Progenitor cell of endocrine pancreas (in vitro differentiated cells): ENCODE results near the gene SH3BP5L. TPM values are rescaled to one million over a fixed set of nuclear protein-coding genes. Genes with fewer than 3 reads are reported as not detected.

Experiments
- DNase-seq: peaks from one replicate; pipeline ENCODE4 v3.0.0; 2021; ENCODE audit warnings: low spot score; ENCODE audit not compliant: unreplicated experiment
- H3K27ac Mint-ChIP-seq: 2 replicates; pipeline ENCODE4 v1.8.0; 2021; ENCODE audit warnings: mild to moderate bottlenecking, moderate library complexity, mixed read lengths
- H3K27me3 Mint-ChIP-seq: 2 replicates; pipeline ENCODE4 v1.8.0; 2021; ENCODE audit warnings: mixed read lengths
- H3K36me3 Mint-ChIP-seq: 2 replicates; pipeline ENCODE4 v1.8.0; 2022; ENCODE audit warnings: mixed read lengths; ENCODE audit not compliant: insufficient read depth
- H3K4me1 Mint-ChIP-seq: 2 replicates; pipeline ENCODE4 v1.8.0; 2021; ENCODE audit warnings: low read depth, mixed read lengths
- H3K4me3 Mint-ChIP-seq: 2 replicates; pipeline ENCODE4 v1.8.0; 2021; ENCODE audit warnings: low read depth, mild to moderate bottlenecking, moderate library complexity, mixed read lengths
- H3K9me3 Mint-ChIP-seq: 2 replicates; pipeline ENCODE4 v1.8.0; 2021; ENCODE audit warnings: low read depth, mixed read lengths
- microRNA-seq: library from miRNA; unstranded; fragments of <30 nt; microRNA quantifications from one replicate; pipeline ENCODE4 v1.1.0, GENCODE V29; 2020; ENCODE audit warnings: borderline number of aligned reads; ENCODE audit not compliant: unreplicated experiment
- total RNA-seq: library from RNA; stranded (reverse); gene quantifications from 2 replicates; pipeline ENCODE4 v1.2.1, GENCODE V29; 2021
- TF ChIP-seq, protein P1 (sequence below): fragments of 200-600 bp; sonication (generic); IDR thresholded peaks from one replicate; pipeline ENCODE4 v1.5.0; 2021; ENCODE audit warnings: antibody characterized with exemption, mild to moderate bottlenecking; ENCODE audit not compliant: unreplicated experiment

The SH3BP5L gene
- total RNA-seq, 1 donor from 2014 or later = 32.5 TPM

DNA sequence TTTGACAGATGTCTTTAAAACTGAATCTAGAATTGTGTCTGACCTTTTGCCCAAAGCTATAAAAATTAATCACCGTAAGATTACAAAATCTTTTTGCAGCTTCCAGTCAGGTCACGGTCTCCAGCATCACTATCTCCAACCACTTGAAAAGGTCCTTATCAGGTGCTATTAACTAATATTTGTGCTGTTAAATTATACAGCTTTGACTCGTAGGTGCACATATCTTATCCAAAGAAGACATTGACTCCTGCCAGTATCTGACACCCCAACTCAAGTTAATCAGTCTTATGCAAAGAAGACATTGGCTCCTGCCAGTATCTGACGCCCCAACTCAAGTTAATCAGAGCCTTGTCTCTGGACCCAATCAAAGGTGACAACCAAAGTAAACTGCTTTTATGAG is 50.3 kb downstream of the SH3BP5L start:
- TF ChIP-seq, protein P1, sequence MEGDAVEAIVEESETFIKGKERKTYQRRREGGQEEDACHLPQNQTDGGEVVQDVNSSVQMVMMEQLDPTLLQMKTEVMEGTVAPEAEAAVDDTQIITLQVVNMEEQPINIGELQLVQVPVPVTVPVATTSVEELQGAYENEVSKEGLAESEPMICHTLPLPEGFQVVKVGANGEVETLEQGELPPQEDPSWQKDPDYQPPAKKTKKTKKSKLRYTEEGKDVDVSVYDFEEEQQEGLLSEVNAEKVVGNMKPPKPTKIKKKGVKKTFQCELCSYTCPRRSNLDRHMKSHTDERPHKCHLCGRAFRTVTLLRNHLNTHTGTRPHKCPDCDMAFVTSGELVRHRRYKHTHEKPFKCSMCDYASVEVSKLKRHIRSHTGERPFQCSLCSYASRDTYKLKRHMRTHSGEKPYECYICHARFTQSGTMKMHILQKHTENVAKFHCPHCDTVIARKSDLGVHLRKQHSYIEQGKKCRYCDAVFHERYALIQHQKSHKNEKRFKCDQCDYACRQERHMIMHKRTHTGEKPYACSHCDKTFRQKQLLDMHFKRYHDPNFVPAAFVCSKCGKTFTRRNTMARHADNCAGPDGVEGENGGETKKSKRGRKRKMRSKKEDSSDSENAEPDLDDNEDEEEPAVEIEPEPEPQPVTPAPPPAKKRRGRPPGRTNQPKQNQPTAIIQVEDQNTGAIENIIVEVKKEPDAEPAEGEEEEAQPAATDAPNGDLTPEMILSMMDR = no peak
- no peak overlapping the region for H3K27ac Mint-ChIP-seq
- H3K4me3 Mint-ChIP-seq = no peak overlapping the region
- DNase-seq = no peak
- H3K36me3 Mint-ChIP-seq = peaks cover 1% of the 10 kb centered on the region
- no peaks in the 10 kb centered on the region for H3K27me3 Mint-ChIP-seq
- no peaks in the 10 kb centered on the region for H3K4me1 Mint-ChIP-seq
- H3K9me3 Mint-ChIP-seq = peaks cover 59% of the 10 kb centered on the region

Small RNA genes within 50 kb of the gene (microRNA-seq; reads per million reads assigned to microRNA genes)
- gene MIR3124 = not detected

Other genes starting within 250 kb of the SH3BP5L start
- gene OR2T10, start 228.2 kb downstream of the SH3BP5L start, total RNA-seq = not detected in 2 replicates
- not detected in 2 replicates for gene OR2T11, start 190.8 kb downstream of the SH3BP5L start, total RNA-seq
- gene OR2T35, start 180.6 kb downstream of the SH3BP5L start, total RNA-seq = not detected in 2 replicates
- gene OR2T27, start 170.4 kb downstream of the SH3BP5L start, total RNA-seq = not detected in 2 replicates
- gene OR14I1, start 123.1 kb downstream of the SH3BP5L start, total RNA-seq = not detected in 2 replicates
- not detected in 2 replicates for gene LYPD8, start 70.2 kb downstream of the SH3BP5L start, total RNA-seq
- 36.8 and 37.2 TPM in 2 replicates for gene ZNF672, start 12.3 kb upstream of the SH3BP5L start, total RNA-seq
- gene ZNF692, start 33.2 kb upstream of the SH3BP5L start, total RNA-seq = 107 and 109 TPM in 2 replicates
- 16.0 and 16.6 TPM in 2 replicates for gene PGBD2, start 80.3 kb upstream of the SH3BP5L start, total RNA-seq